ENCODE measurements around the gene C11orf21.

GRCh38 chr11:2273771-2274170, 27.9 kb downstream of the C11orf21 start:
- TF ChIP-seq POLR2A (IDR thresholded peaks at IDR 0.05) (no peak), CTCF (IDR thresholded peaks at IDR 0.05) (no peak), EP300 (IDR thresholded peaks at IDR 0.05) (no peak)

Measured in ovary (tissue), 3 donors.